Spleen (tissue), 11 donors: Measurements from ENCODE around the gene TGFA. TPM values are rescaled to one million over a fixed set of nuclear protein-coding genes. Genes with fewer than 3 reads are reported as not detected.

Source experiments
- DNase-seq: peaks from one replicate; pipeline ENCODE4 v3.0.0-alpha.2; 2020
- H3K27ac ChIP-seq, 8 donors: fragments of 200-600 bp; sonication (generic) in 7 of 8; 1 replicate in 4 of 8; 2 replicates in 4 of 8; pipeline versions ENCODE4 v1.5.0 to v1.8.0; 2016 to 2021; ENCODE audit warnings: inconsistent platforms in 4 of 8, mild to moderate bottlenecking in 4 of 8, moderate library complexity in 1 of 8
- H3K27me3 ChIP-seq, 7 donors: fragments of 200-600 bp; sonication (generic) in 6 of 7; replicated peaks in 1 of 7; 1 replicate in 4 of 7; 2 replicates in 3 of 7; pipeline versions ENCODE4 v1.5.0 to v1.8.0; 2016 to 2021; ENCODE audit warnings: inconsistent platforms in 3 of 7, mild to moderate bottlenecking in 1 of 7
- H3K36me3 ChIP-seq, 6 donors: fragments of 200-600 bp; sonication (generic) in 5 of 6; 1 replicate in 4 of 6; 2 replicates in 2 of 6; pipeline versions ENCODE4 v1.5.0 to v1.8.0; 2016 to 2021; ENCODE audit warnings: inconsistent platforms in 2 of 6
- H3K4me1 ChIP-seq, 6 donors: fragments of 200-600 bp; sonication (generic) in 5 of 6; 1 replicate in 3 of 6; 2 replicates in 3 of 6; pipeline versions ENCODE4 v1.5.0 to v1.8.0; 2016 to 2021; ENCODE audit warnings: inconsistent platforms in 3 of 6
- H3K4me3 ChIP-seq, 8 donors: fragments of 200-600 bp; sonication (generic) in 7 of 8; 1 replicate in 4 of 8; 2 replicates in 4 of 8; pipeline versions ENCODE4 v1.5.0 to v1.8.0; 2016 to 2021; ENCODE audit warnings: inconsistent platforms in 4 of 8, mild to moderate bottlenecking in 4 of 8, moderate library complexity in 2 of 8
- H3K9me3 ChIP-seq, 8 donors: fragments of 200-600 bp; sonication (generic) in 7 of 8; 1 replicate in 4 of 8; 2 replicates in 4 of 8; pipeline versions ENCODE4 v1.5.0 to v1.8.0; 2016 to 2021; ENCODE audit warnings: inconsistent platforms in 4 of 8
- POLR2A ChIP-seq, 3 donors: fragments of 450-650 bp; IDR thresholded peaks; one replicate each; pipeline ENCODE4 v1.5.1; 2017; ENCODE audit warnings: antibody characterized with exemption in 3 of 3, mild to moderate bottlenecking in 1 of 3
- POLR2AphosphoS5 ChIP-seq, 3 donors: sonication (generic); formaldehyde crosslinking; IDR thresholded peaks; one replicate each; pipeline ENCODE4 v1.5.1; 2017; ENCODE audit warnings: antibody characterized with exemption in 3 of 3
- WGBS, 5 donors: extraction: QIAGEN DNeasy Blood & Tissue Kit in 3 of 5; methylation state at CpG; one replicate each; pipeline versions ENCODE4 v1.1.5 to v1.1.7; 2013 to 2018; 5-methylcytosine and 5-hydroxymethylcytosine counted together
- intact Hi-C: fragments of 100-400 bp; cut with DNase I; formaldehyde crosslinking; loops from one replicate; pipeline ENCODE4 v1.15.0; 2023; ENCODE audit warnings: low total_unique reads
- polyA plus RNA-seq, 3 donors: library from polyadenylated mRNA; stranded (reverse); fragments of 200-250 nt; gene quantifications; one replicate each; pipeline ENCODE4 v1.2.1, GENCODE V29; 2013
- total RNA-seq, 7 donors: library from RNA; depleted of rRNA in 3 of 7; stranded (reverse); fragments of >200 nt in 3 of 7; fragmentation: NEBNext Ultra II Directional in 4 of 7; extraction: Animal tissue kit (Norgen Biotek cat#: 25700) in 4 of 7; gene quantifications; one replicate each; pipeline versions ENCODE4 v1.1.0 to v1.2.1, GENCODE V29; 2016 to 2021
- TF ChIP-seq, protein P1 (sequence below), 11 experiments: fragments of 200-600 bp in 7 of 11; fragments of 450-650 bp in 4 of 11; sonication (generic) in 4 of 11; IDR thresholded peaks in 8 of 11; conservative IDR thresholded peaks in 3 of 11; 1 replicate in 7 of 11; 2 replicates in 4 of 11; pipeline versions ENCODE4 v1.4.0 to v1.8.0; 2016 to 2021; ENCODE audit warnings: antibody characterized with exemption in 11 of 11, inconsistent platforms in 4 of 11, mild to moderate bottlenecking in 1 of 11
- donor health status: healthy with polysubstance abuse.
- donor health status: DM: no; HTN: no; CAD: no; lungs with moderate emphysema.
- donor health status: DM: no; HTN: no; CAD: no.
- donor health status: Bipolar disorder and iron deficiency.
- donor health status: healthy.
- donor health status: DM: no; HTN: no; CAD: no.
- donor health status: DM: yes; HTN: yes; CAD: no.

Gene TGFA
- total and polyA plus RNA-seq, 10 donors = 1.3 to 27.5 (median 13.2) TPM

DNA sequence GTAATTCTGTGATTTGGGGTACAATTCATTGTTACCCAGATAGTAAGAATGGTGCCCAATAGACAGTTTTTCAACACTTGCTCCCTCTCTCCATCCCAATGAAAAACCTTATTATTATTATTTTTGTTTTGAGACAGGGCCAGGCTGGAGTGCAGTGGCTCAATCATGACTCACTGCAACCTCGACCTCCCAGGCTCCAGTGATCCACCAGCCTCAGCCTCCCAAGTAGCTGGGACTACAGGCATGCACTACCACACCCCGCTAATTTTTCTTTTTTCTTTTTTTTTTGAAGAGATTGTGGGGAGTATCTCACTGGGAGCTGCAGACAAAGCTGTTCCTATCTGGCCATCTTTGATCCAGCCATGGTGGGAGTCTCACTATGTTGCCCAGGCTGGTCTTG lies 7.2 kb downstream of the TGFA start:
- Histone ChIP-seq H3K9me3 (no peaks in the 10 kb centered on the region), H3K4me1 (peaks cover 0 to 3% (median 0%) of the 10 kb centered on the region in 6 donors), H3K27me3 (peaks cover 0 to 24% (median 0%) of the 10 kb centered on the region in 7 donors), H3K36me3 (no peaks in the 10 kb centered on the region), H3K4me3 (no peak overlapping the region), H3K27ac (no peak overlapping the region)
- TF ChIP-seq POLR2A (IDR thresholded peaks at IDR 0.05) = no peak
- TF ChIP-seq POLR2AphosphoS5 (IDR thresholded peaks at IDR 0.05) = no peak
- TF ChIP-seq, protein P1, sequence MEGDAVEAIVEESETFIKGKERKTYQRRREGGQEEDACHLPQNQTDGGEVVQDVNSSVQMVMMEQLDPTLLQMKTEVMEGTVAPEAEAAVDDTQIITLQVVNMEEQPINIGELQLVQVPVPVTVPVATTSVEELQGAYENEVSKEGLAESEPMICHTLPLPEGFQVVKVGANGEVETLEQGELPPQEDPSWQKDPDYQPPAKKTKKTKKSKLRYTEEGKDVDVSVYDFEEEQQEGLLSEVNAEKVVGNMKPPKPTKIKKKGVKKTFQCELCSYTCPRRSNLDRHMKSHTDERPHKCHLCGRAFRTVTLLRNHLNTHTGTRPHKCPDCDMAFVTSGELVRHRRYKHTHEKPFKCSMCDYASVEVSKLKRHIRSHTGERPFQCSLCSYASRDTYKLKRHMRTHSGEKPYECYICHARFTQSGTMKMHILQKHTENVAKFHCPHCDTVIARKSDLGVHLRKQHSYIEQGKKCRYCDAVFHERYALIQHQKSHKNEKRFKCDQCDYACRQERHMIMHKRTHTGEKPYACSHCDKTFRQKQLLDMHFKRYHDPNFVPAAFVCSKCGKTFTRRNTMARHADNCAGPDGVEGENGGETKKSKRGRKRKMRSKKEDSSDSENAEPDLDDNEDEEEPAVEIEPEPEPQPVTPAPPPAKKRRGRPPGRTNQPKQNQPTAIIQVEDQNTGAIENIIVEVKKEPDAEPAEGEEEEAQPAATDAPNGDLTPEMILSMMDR (IDR thresholded peaks at IDR 0.05 in 8 of 11, conservative IDR thresholded peaks at IDR 0.05 in 3 of 11) = no peak
- WGBS, 5 donors = 73 to 82% (median 74%) methylated on average over 2 of the region's 2 CpGs
- no peak for DNase-seq
- intact Hi-C loops = no loop called here

GRCh38 chr2:70541481-70542020 lies 12.1 kb downstream of the TGFA start:
- H3K9me3 ChIP-seq = peaks cover 0 to 13% (median 4%) of the 10 kb centered on the region in 8 donors
- H3K27ac ChIP-seq = no peak overlapping the region
- H3K4me3 ChIP-seq = no peak overlapping the region
- 74 to 83% (median 80%) methylated on average over 8 of the region's 8 CpGs for WGBS, 5 donors
- intact Hi-C loops = no loop called here
- H3K36me3 ChIP-seq = no peaks in the 10 kb centered on the region
- peaks cover 0 to 11% (median 0%) of the 10 kb centered on the region in 7 donors for H3K27me3 ChIP-seq
- no peaks in the 10 kb centered on the region for H3K4me1 ChIP-seq
- DNase-seq = no peak
- TF ChIP-seq POLR2AphosphoS5 (IDR thresholded peaks at IDR 0.05) = no peak
- TF ChIP-seq POLR2A (IDR thresholded peaks at IDR 0.05) = no peak
- TF ChIP-seq, protein P1 (IDR thresholded peaks at IDR 0.05 in 8 of 11, conservative IDR thresholded peaks at IDR 0.05 in 3 of 11) = no peak

- TF ChIP-seq, protein P1 (IDR thresholded peaks at IDR 0.05 in 8 of 11, conservative IDR thresholded peaks at IDR 0.05 in 3 of 11) = no peak
- TF ChIP-seq POLR2A (IDR thresholded peaks at IDR 0.05) = no peak
- TF ChIP-seq POLR2AphosphoS5 (IDR thresholded peaks at IDR 0.05) = no peak
- no peak for DNase-seq
- H3K27ac ChIP-seq = no peak overlapping the region
- intact Hi-C loops = no loop called here
- 71 to 100% (median 76%) methylated on average over 1 of the region's 1 CpG for WGBS, 5 donors
- H3K36me3 ChIP-seq = no peaks in the 10 kb centered on the region
- no peak overlapping the region for H3K4me3 ChIP-seq
- H3K27me3 ChIP-seq = peaks cover 0 to 9% (median 0%) of the 10 kb centered on the region in 7 donors
- H3K4me1 ChIP-seq = no peaks in the 10 kb centered on the region
- H3K9me3 ChIP-seq = peaks cover 0 to 22% (median 7%) of the 10 kb centered on the region in 8 donors
Observed at GRCh38 chr2:70537840-70538239, 15.8 kb downstream of the TGFA start.

- H3K27me3 ChIP-seq = peaks cover 0 to 4% (median 0%) of the 10 kb centered on the region in 7 donors
- no peak for DNase-seq
- TF ChIP-seq, protein P1 (IDR thresholded peaks at IDR 0.05 in 8 of 11, conservative IDR thresholded peaks at IDR 0.05 in 3 of 11) = no peak
- WGBS, 5 donors = 87 to 99% (median 95%) methylated on average over 2 of the region's 2 CpGs
- H3K4me1 ChIP-seq = no peaks in the 10 kb centered on the region
- no peak overlapping the region for H3K27ac ChIP-seq
- intact Hi-C loops = no loop called here
- peaks cover 0 to 22% (median 7%) of the 10 kb centered on the region in 8 donors for H3K9me3 ChIP-seq
- H3K36me3 ChIP-seq = no peaks in the 10 kb centered on the region
- no peak overlapping the region for H3K4me3 ChIP-seq
Observed at GRCh38 chr2:70536517-70537055, 17.0 kb downstream of the TGFA start.
